Measurements from ENCODE around the gene PTPA.

The PTPA gene

DNA sequence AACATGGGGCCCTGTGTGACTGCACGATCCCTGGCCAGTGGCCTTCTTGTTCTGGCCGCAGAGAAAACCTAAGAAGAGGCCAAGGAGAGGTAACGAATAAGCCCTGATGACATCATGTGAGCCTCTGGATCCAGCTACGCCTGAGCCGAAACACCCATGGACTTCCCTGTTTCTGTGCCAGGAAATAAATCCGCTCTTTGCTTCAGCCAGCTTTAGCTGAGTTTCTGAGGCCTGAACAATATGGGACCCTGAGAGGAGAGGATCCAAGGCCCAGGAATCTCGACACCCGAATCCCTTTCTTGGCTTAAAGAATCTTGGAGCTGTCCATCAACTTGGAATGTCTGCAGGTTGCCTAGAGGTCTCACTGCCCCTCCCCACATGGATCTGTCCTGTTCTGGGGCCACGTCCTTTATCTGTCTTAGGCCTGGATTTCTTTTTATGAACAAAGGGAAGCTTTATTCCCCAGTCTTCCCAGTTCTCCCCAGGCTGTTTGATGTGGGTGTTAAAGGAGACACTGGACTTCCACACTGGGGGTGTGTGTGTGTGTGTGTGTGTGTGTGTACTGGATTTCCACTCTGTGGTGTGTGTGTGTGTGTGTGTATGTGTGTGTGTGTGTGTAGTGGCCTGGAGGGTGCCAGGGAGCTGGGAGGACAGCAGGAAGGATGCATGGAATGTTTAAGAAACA, 53.2 kb downstream of the PTPA start:
- DNase-seq = peak; percentile 72 to 81

DNA sequence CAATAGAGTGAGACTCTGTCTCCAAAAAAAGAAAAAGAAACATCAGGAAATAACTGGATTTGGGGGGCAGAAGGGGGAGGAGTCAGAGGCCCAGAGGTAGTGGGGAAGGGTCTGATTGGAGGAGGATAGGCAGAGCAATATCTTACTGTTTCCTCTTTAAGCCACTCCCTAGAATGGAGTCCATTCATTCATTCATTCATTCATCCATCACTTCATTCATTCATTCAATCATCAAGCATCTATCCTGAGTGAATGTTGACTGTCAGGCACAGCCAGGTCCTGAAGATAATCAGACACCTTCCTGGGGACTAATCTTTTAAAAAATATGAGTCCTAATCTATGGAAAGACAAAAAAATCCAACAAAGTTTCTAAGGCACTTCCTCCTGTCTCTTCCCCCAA, 54.0 kb downstream of the PTPA start:
- peaks cover 0 to 47% (median 41%) of the 10 kb centered on the region in 4 donors for H3K4me1 ChIP-seq
- no peaks in the 10 kb centered on the region for H3K9me3 ChIP-seq
- H3K4me3 ChIP-seq = no peak overlapping the region
- TF ChIP-seq, protein P1, sequence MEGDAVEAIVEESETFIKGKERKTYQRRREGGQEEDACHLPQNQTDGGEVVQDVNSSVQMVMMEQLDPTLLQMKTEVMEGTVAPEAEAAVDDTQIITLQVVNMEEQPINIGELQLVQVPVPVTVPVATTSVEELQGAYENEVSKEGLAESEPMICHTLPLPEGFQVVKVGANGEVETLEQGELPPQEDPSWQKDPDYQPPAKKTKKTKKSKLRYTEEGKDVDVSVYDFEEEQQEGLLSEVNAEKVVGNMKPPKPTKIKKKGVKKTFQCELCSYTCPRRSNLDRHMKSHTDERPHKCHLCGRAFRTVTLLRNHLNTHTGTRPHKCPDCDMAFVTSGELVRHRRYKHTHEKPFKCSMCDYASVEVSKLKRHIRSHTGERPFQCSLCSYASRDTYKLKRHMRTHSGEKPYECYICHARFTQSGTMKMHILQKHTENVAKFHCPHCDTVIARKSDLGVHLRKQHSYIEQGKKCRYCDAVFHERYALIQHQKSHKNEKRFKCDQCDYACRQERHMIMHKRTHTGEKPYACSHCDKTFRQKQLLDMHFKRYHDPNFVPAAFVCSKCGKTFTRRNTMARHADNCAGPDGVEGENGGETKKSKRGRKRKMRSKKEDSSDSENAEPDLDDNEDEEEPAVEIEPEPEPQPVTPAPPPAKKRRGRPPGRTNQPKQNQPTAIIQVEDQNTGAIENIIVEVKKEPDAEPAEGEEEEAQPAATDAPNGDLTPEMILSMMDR (IDR thresholded peaks at IDR 0.05) = no peak
- peak overlapping the region in 1 of 2 donors; percentile 53 for H3K27ac ChIP-seq
- DNase-seq = no peak
- no peaks in the 10 kb centered on the region for H3K36me3 ChIP-seq
- H3K27me3 ChIP-seq = no peaks in the 10 kb centered on the region
- intact Hi-C loops (cut with DNase I; ENCODE audit: low total_unique reads) = no loop called here

More for the DNA sequence above, 53.2 kb downstream of the PTPA start:
- peaks cover 0 to 46% (median 40%) of the 10 kb centered on the region in 4 donors for H3K4me1 ChIP-seq
- no peak overlapping the region for H3K4me3 ChIP-seq
- H3K36me3 ChIP-seq = no peaks in the 10 kb centered on the region
- H3K27ac ChIP-seq = peak overlapping the region; percentile 53 to 68
- intact Hi-C loops (cut with DNase I; ENCODE audit: low total_unique reads) = no loop called here
- no peaks in the 10 kb centered on the region for H3K27me3 ChIP-seq
- no peaks in the 10 kb centered on the region for H3K9me3 ChIP-seq
- TF ChIP-seq, protein P1 (IDR thresholded peaks at IDR 0.05) = no peak

DNA sequence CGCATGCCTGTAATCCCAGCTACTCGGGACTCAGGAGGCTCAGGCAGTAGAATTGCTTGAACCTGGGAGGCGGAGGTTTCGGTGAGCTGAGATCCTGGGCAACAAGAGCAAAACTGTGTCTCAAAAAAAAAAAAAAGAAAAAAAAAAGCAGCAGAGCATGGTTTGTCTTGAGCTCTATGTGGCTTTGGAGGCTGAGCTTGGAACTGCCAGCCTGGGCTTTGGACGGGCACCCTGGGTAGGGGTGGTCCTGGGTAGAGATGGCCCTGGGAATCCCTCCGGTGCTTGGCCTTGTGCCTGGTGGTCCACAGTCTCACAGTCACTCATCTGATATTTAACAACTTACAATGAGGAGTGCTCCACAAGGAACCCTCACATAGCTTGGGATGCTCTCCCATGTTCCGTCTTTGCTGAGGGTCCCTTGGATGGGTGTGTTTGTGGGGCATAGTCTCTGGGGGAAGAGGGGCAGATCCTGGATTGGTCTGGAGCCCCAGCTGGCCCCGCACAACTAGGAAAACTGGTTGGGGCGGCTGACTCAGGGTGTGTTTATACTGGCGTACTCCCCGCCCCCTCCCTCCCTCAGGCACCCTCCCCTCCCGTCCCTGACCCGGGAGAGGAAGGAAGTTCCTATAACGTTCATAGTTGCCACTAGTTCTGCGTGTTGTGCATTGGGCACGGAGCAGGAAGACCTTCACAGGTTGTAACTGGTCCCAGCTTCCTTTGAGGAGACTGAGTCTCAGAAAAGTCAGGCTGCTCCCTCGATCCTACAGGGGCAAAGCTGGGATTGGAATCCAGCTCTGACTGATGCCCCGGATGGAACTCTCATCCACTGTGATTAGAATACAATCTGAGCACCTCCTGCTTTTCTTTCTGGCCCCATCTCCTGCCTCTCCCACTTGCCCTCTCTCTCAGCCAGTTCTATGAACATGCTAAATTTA, 55.7 kb downstream of the PTPA start:
- no peaks in the 10 kb centered on the region for H3K9me3 ChIP-seq
- H3K4me1 ChIP-seq = peaks cover 0 to 49% (median 41%) of the 10 kb centered on the region in 4 donors
- H3K27me3 ChIP-seq = no peaks in the 10 kb centered on the region
- TF ChIP-seq, protein P1 (IDR thresholded peaks at IDR 0.05) = no peak
- H3K36me3 ChIP-seq = no peaks in the 10 kb centered on the region
- peak overlapping the region; percentile 11 to 43 for H3K4me3 ChIP-seq
- DNase-seq = peak; percentile 84 to 90
- intact Hi-C loops (cut with DNase I; ENCODE audit: low total_unique reads) = no loop called here
- peak overlapping the region; percentile 79 to 85 for H3K27ac ChIP-seq

DNA sequence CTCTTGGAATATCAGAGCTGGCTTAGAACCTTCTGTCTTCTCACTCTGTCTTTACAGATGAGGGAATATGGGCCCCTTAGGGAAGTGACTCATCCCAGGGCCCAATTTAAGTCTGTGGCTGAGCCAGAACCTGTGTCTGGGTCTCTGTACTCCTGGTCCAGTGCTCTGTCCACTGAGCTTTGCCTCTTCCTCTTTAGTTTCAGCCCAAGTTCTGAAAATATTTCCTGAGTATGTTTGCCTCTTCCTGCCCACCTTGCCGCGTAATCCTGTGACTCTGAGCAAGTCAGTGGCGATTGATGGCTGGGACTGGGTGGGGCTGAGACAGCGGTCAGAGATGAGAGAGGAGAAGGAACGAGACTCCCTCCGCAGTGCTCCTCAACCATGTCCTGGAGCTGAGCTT, 59.0 kb downstream of the PTPA start:
- Histone ChIP-seq H3K36me3 (no peaks in the 10 kb centered on the region), H3K27ac (peak overlapping the region; percentile 18 to 47), H3K27me3 (no peaks in the 10 kb centered on the region), H3K9me3 (no peaks in the 10 kb centered on the region), H3K4me3 (no peak overlapping the region), H3K4me1 (peaks cover 4 to 51% (median 40%) of the 10 kb centered on the region in 4 donors)
- TF ChIP-seq, protein P1 (IDR thresholded peaks at IDR 0.05) = no peak
- intact Hi-C loops (cut with DNase I; ENCODE audit: low total_unique reads) = no loop called here
- DNase-seq = no peak

DNA sequence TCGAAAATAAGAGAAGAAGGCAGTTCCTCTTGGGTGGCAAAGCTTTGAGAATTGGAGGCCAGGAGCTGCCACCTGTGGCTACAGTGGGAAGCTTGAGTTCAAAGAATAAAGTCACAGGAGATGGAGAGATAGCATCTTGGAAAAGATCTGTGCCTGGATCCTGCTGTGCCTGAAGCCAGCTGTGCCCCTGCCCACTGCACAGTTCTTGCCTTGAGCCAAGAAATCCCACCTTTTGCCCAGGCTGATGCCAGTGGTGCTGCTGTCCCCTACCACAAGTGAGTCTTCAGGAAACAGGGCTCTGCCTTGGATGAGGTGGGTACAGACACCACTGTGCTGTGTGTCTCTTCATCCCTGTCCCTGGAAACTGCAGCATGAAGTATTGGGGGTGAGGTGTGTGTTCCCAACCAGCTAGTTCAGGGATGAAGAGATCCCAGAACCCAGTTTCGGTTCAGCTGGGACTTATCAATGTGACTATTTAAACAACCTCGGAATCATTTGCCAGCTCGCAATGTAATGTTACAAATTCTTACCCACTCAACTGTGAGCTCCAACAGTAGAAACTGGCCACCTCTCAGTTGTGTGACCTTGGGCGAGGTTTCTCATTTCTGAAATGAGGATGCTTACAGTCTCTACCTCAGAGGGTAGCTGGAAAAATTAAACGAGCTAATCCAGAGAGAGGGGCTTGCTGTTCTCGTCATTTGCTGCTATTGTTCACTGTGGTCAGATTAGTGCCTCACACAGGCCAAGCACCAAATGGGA, 61.0 kb downstream of the PTPA start:
- Histone ChIP-seq H3K27me3 (no peaks in the 10 kb centered on the region), H3K36me3 (no peaks in the 10 kb centered on the region), H3K9me3 (no peaks in the 10 kb centered on the region), H3K4me3 (no peak overlapping the region), H3K27ac (peak overlapping the region in 1 of 2 donors; percentile 100), H3K4me1 (peaks cover 4 to 43% (median 31%) of the 10 kb centered on the region in 4 donors)
- intact Hi-C loops (cut with DNase I; ENCODE audit: low total_unique reads) = no loop called here
- no peak for DNase-seq
- TF ChIP-seq, protein P1 (IDR thresholded peaks at IDR 0.05) = no peak
